Measurements from ENCODE around the gene XXYLT1.

The XXYLT1 gene

DNA sequence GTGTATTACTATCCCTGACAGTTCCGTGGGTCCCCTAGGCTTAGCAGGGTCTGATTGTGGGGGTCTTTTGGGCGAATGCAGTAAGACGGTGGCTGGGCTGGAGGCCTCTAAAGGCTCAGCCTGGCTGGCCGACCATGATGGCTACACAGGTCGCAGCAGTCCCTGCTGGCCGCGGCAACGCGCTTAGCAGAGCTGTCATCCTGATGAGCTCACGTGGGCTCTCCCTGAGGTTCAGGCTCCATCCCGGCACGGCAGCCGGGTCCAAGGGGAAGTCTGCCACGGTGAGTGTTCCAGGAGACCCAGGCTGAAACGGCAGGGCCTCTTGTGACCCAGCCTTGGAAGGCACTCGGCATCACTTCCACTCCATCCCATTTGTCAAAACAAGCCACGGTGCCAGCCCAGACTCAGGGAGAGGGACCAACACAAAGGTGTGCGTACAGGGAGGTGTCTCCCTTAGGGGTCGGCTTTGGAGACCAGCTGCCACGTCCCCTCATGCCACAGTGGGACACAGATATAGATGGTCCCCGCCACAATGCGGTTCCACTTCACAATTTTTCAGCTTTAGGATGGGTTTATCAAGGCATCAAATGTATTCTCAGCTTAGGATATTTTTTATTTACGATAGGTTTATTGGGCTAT lies 101.8 kb downstream of the XXYLT1 start:
- no peak for DNase-seq (ENCODE audit: low read depth)

DNA sequence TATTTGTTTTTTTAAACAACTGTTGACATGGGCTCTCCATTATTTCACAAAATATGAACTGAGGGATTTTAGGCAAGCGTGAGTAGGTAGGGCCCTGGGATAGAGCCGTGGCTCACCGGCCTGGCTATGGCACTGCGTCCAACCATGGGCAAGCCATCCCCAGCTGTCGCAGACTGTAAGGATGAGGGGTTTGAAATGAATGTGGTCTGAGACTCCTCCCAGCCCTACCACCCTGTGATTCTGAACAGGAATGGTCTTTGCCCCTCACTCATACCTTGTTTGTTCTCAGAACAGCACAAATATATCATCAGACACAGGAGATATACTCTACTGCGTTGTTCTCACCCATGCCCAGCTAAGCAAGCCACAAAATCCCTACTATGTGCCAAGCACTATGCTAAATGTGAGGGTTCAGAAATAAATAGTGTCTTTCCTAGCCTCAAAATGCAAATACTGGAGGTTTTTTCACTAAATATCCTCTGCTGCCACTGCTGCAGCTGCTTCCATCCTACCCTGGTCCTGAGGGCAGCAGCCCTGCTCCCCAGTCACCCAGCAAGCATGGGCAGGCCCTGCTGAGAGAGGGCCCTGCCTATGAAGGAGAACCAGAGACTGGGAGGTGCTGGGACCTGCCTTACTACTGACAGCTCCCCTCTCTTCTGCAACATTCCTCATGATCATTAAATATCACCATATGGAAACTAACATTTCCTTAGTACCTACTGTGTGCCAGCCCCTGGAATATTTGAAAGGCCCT lies 102.8 kb downstream of the XXYLT1 start:
- DNase-seq (ENCODE audit: low read depth): no peak

- no peak for DNase-seq (ENCODE audit: low read depth)
These were observed 105.2 kb downstream of the XXYLT1 start for GRCh38 chr3:195165790-195166189.

DNA sequence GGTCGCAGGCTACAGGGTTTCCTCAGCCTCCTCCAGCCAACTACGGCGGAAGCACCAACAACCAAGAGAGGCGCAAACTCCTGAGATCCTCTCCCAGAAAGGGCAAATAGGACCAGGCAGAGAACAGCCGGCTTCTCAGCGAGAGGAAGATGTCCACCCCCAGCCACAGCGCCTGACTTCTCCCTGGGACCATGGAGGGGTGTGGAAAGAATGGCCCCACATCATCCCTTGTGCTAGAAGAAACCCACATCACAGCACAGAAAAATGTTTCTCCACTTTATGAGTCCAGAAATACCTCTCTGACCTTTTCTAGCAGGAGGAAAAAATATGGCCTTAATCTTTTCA lies 105.7 kb downstream of the XXYLT1 start:
- DNase-seq (ENCODE audit: low read depth): no peak

GRCh38 chr3:195164573-195165264 lies 106.2 kb downstream of the XXYLT1 start:
- no peak for DNase-seq (ENCODE audit: low read depth)

DNA sequence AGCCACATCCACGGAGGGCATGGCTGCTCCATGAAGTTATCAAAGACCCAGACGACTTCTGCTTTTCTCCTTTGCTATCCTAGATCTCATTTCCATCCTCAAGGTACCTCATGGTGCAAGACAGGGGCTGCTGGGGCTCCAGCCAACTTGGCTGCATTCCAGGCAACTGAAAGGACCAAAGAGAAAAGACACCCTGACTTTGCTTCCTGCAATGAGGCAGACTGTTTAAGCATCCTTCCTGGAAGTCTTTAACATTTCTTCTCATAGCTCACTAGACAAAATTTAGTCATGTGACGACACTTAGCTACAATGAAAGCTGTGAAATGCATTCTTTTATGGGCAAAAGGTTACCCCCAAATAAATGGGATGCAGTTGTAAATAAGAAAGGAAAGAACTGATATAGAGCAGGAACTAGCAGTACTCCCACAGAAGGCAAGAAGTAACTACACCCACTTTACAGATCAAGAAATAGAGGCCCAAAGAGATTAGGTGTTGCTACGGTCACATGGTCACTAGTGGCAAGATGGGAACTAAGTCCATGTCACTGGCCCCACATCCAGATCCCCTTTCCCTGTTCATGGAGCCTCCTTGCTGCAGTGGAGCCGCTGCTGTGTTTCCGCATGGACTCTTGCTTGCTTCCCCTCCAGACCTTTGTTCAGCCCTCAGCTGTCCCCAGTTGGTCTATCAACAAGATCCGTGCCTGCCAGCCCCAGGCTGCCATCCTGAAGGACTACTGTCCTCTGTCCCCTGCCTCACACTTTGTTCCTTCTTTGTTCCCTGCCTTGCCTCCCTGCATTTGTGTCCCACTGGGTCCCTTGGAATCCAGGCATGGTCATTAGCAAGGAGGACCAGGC lies 107.0 kb downstream of the XXYLT1 start:
- no peak for DNase-seq (ENCODE audit: low read depth)

DNA sequence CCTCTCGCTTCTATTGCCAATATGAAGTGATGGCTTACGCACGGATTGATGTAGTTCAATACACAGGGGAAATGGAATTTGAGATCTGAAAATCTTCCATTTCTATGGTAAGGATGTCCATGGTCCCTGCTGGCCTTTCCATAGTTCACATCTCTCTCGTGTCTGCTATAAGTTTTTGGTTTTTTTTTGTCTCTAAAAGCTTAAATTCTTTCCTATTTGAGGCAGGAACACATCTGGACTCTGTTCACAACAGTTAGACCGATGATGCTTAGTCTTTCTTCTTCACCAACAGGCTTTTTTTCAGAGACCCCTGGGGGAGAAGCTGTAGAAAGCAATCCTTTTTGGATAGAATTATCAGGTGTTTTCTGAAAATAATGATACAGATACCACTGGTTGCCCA lies 108.1 kb downstream of the XXYLT1 start:
- no peak for DNase-seq (ENCODE audit: low read depth)

- no peak for DNase-seq (ENCODE audit: low read depth)
These were observed 108.8 kb downstream of the XXYLT1 start for GRCh38 chr3:195162033-195162669.

- DNase-seq (ENCODE audit: low read depth): no peak
These were observed 110.0 kb downstream of the XXYLT1 start for GRCh38 chr3:195160908-195161434.

- no peak for DNase-seq (ENCODE audit: low read depth)
These were observed 110.6 kb downstream of the XXYLT1 start for GRCh38 chr3:195160257-195160898.

DNA sequence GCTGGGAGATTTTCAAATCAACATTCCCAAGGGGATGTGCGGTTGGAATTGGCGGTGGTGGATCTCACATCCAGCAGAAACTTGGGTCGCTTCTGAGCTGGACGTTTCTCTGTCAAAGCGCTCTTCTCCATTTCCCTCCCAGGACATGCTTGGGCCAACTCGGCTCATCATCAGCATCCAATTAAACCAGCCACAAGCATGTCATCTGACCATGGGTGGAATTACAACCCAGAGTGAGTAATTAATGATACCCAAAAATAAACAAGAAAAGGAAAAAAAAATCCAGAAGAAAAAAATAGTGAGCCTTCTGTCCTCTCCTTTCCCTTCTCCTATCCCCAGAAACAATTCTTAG lies 111.2 kb downstream of the XXYLT1 start:
- DNase-seq (ENCODE audit: low read depth): no peak

GRCh38 chr3:195159117-195159813 lies 111.7 kb downstream of the XXYLT1 start:
- no peak for DNase-seq (ENCODE audit: low read depth)

DNA sequence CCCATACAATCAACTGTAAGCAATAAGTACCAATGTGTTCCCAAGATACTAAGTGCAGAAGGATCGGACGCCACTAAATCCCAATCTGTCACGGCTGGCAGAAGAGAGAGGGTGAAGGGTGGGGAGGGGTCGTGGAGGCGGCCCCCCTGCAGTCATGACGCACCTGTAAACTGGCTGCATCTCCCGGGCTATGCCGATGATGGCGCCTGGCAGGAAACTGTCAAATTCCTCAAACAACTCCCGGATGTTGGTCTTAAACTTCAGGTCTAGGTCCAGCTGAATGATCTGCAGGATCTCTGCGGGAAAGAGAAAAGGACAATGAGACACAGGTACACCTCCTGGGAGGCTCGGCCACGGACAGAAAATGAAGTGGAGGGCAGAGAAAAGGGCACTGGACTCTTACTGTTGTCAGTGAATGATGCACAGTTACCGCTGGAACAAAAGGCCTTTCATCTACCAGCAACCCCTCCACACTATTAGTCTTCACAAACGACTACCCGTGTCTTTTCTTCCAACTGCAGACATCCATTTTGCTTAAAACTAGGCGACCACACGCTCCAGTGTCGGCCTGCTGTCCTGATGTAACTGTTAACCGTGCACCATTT lies 114.6 kb downstream of the XXYLT1 start:
- no peak for DNase-seq (ENCODE audit: low read depth)

- no peak for DNase-seq (ENCODE audit: low read depth)
These were observed 115.3 kb downstream of the XXYLT1 start for GRCh38 chr3:195155570-195156241.

GRCh38 chr3:195154793-195155535 lies 116.0 kb downstream of the XXYLT1 start:
- DNase-seq (ENCODE audit: low read depth): no peak

GRCh38 chr3:195154111-195154791 lies 116.7 kb downstream of the XXYLT1 start:
- no peak for DNase-seq (ENCODE audit: low read depth)

GRCh38 chr3:195153653-195154052 lies 117.3 kb downstream of the XXYLT1 start:
- no peak for DNase-seq (ENCODE audit: low read depth)

- DNase-seq (ENCODE audit: low read depth): no peak
These were observed 117.8 kb downstream of the XXYLT1 start for GRCh38 chr3:195153130-195153529.
